Gastrocnemius medialis (tissue), 4 donors: Measurements from ENCODE around the gene KAZN. TPM values are rescaled to one million over a fixed set of nuclear protein-coding genes. Genes with fewer than 3 reads are reported as not detected.
A peak's percentile ranks its signal among the peaks of the same experiment; 100 is the strongest.

ENCODE experiments used
- ATAC-seq, 2 donors: fragments of 150-250 bp; one replicate each; pipeline ENCODE4 v1.9.1; 2016
- DNase-seq, 2 donors: peaks; one replicate each; pipeline ENCODE4 v3.0.0-alpha.2; 2019
- H3K27ac ChIP-seq, 4 donors: fragments of 200-600 bp; sonication (generic); 1 replicate in 1 of 4; 2 replicates in 3 of 4; pipeline ENCODE4 v1.5.1; 2016 to 2018; ENCODE audit warnings: mild to moderate bottlenecking in 2 of 4, moderate library complexity in 1 of 4
- H3K27me3 ChIP-seq, 3 donors: fragments of 200-600 bp; sonication (generic) in 2 of 3; 1 replicate in 1 of 3; 2 replicates in 2 of 3; pipeline versions ENCODE4 v1.5.1 to v1.6.0; 2016 to 2019; ENCODE audit warnings: mild to moderate bottlenecking in 1 of 3, moderate library complexity in 1 of 3
- H3K36me3 ChIP-seq, 2 donors: fragments of 200-600 bp; sonication (generic) in 1 of 2; one replicate each; pipeline ENCODE4 v1.5.1; 2017 to 2018
- H3K4me1 ChIP-seq, 2 donors: fragments of 200-600 bp; sonication (generic) in 1 of 2; one replicate each; pipeline ENCODE4 v1.5.1; 2016 to 2017; ENCODE audit warnings: mild to moderate bottlenecking in 2 of 2
- H3K4me3 ChIP-seq, 4 donors: fragments of 200-600 bp; sonication (generic) in 3 of 4; 1 replicate in 1 of 4; 2 replicates in 3 of 4; pipeline ENCODE4 v1.5.1; 2016 to 2019; ENCODE audit warnings: mild to moderate bottlenecking in 2 of 4
- H3K9me3 ChIP-seq, 3 donors: fragments of 200-600 bp; sonication (generic) in 2 of 3; 1 replicate in 1 of 3; 2 replicates in 2 of 3; pipeline ENCODE4 v1.5.1; 2016 to 2019
- CTCF ChIP-seq, 5 experiments: fragments of 450-650 bp in 3 of 5; fragments of 200-600 bp in 2 of 5; sonication (generic) in 2 of 5; IDR thresholded peaks in 4 of 5; conservative IDR thresholded peaks in 1 of 5; 1 replicate in 4 of 5; 2 replicates in 1 of 5; pipeline ENCODE4 v1.5.1; 2016 to 2019; ENCODE audit warnings: antibody characterized with exemption in 5 of 5, mild to moderate bottlenecking in 3 of 5, moderate library complexity in 3 of 5
- POLR2A ChIP-seq, 2 donors: fragments of 450-650 bp; IDR thresholded peaks; one replicate each; pipeline ENCODE4 v1.6.1; 2017; ENCODE audit warnings: antibody characterized with exemption in 2 of 2, mild to moderate bottlenecking in 2 of 2, moderate library complexity in 2 of 2
- in situ Hi-C, 4 donors: fragments of 200-750 bp; cut with MboI; loops; one replicate each; pipeline versions ENCODE4 v1.15.0 to v1.8.0; 2017; ENCODE audit warnings: low sequenced_read_pairs in 4 of 4
- intact Hi-C: fragments of 100-400 bp; cut with DNase I; formaldehyde crosslinking; loops from one replicate; pipeline ENCODE4 v1.15.1; 2023; ENCODE audit warnings: low total_unique reads
- total RNA-seq, 4 donors: library from RNA; depleted of rRNA; stranded (reverse); fragments of >200 nt; gene quantifications; one replicate each; pipeline versions ENCODE4 v1.1.0 to v1.2.3, GENCODE V29; 2016

KAZN gene
- total RNA-seq, 4 donors from 2014 or later, result 0.05 to 2.2 (median 1.00) TPM

DNA sequence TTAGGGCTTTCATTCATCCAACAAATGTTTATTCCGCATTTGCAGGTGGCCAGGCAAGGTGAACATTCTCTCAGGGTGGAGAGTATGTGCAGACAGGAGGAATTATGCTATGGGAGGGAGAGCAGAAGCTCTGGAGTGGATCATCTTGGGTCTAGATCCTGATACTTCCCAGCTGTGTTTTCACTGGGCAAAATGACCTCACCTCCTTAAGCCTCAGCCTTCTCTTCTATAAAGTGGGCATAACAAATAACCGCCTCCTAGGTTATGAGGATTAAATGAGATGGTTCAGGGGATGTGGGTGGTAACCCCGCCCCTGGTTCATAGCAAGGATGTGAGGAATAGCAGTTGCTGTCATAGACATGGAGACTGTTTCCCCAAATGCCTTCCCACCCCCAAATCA lies 553.4 kb downstream of the KAZN start:
- in situ Hi-C loops (loop anchor here in 2 of 4 donors (5.0 to 10.0 kb wide), 2 partner anchors 120 to 123 kb away; no protein-coding TSS in a partner anchor), intact Hi-C loops (loop anchor here (2.0 to 10.0 kb wide), 2 partner anchors 121 to 153 kb away; no protein-coding TSS in a partner anchor)
- H3K4me3 ChIP-seq, result no peak overlapping the region
- ATAC-seq (no peak), DNase-seq (no peak)
- H3K27me3 ChIP-seq, result peaks cover 7 to 29% (median 22%) of the 10 kb centered on the region in 3 donors
- H3K4me1 ChIP-seq, result peaks cover 0 to 14% of the 10 kb centered on the region in 2 donors
- no peaks in the 10 kb centered on the region for H3K9me3 ChIP-seq
- H3K27ac ChIP-seq, result no peak overlapping the region
- TF ChIP-seq CTCF (IDR thresholded peaks at IDR 0.05 in 4 of 5, conservative IDR thresholded peaks at IDR 0.05 in 1 of 5) (no peak), POLR2A (IDR thresholded peaks at IDR 0.05) (no peak)
- no peaks in the 10 kb centered on the region for H3K36me3 ChIP-seq

- Histone ChIP-seq H3K4me3 (peak overlapping the region; percentile 56 to 60 (median 58)), H3K27me3 (peaks cover 7 to 29% (median 22%) of the 10 kb centered on the region in 3 donors), H3K4me1 (peaks cover 0 to 14% of the 10 kb centered on the region in 2 donors), H3K9me3 (no peaks in the 10 kb centered on the region), H3K36me3 (no peaks in the 10 kb centered on the region), H3K27ac (peak overlapping the region; percentile 33 to 51 (median 40))
- DNase-seq, result peak; percentile 21 to 31
- peak in 1 of 2 donors; percentile 30 for ATAC-seq
- intact Hi-C loops, result loop anchor here (2.0 to 10.0 kb wide), 2 partner anchors 120 to 152 kb away; no protein-coding TSS in a partner anchor
- peak in 4 of 5 experiments; percentile 22 to 49 (median 36) for TF ChIP-seq CTCF (IDR thresholded peaks at IDR 0.05 in 4 of 5, conservative IDR thresholded peaks at IDR 0.05 in 1 of 5)
- TF ChIP-seq POLR2A (IDR thresholded peaks at IDR 0.05), result peak in 1 of 2 donors; percentile 35
- in situ Hi-C loops, result loop anchor here in 2 of 4 donors (5.0 to 10.0 kb wide), 2 partner anchors 120 to 122 kb away; no protein-coding TSS in a partner anchor
These were observed 554.1 kb downstream of the KAZN start for GRCh38 chr1:15152318-15153183.

DNA sequence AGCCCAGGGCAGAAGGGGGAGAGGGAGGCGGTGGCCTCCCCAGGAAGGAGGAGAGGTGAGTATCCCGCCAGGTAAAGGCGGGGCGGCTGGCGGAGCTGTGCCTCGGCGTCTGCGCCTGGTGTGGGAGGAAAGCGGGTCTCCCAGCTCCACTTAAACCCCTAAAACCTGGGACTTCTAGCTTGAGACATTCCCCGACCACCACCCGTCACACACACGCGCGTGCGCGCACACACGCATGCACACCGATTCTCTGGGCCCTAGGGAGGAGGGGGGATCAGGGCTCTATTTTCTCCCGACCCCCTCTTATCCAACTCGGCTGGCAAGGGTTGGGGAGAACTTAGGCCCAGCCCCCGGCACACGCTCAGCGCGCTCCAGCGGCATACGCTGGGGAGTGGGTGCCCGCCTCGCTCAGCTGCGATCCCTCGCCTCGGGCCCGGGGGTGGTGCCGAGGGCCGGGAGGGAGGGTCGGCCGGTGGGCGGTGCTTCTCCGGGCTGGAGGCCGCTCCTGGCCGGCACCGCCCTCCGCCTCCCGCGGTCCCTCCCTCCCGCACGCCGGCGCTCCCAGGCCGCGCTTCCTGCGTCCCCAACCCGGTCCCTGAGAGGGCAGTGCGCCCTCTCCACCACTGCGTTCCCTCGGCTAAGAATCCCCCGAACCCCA lies 554.8 kb downstream of the KAZN start, which contains the start of gene TMEM51:
TSS of gene TMEM51 (plus strand) at position 564 of the 658 bp plus-strand sequence. CDS start 61,341 bp downstream, outside the sequence.
- Histone ChIP-seq H3K27me3 (peaks cover 7 to 29% (median 22%) of the 10 kb centered on the region in 3 donors), H3K4me1 (peaks cover 0 to 14% of the 10 kb centered on the region in 2 donors), H3K4me3 (peak within 1 kb of the TSS; percentile 56 to 60 (median 58)), H3K27ac (peak within 1 kb of the TSS; percentile 33 to 51 (median 40)), H3K36me3 (no peaks in the 10 kb centered on the region), H3K9me3 (no peaks in the 10 kb centered on the region)
- intact Hi-C loops, result loop anchor here (2.0 to 10.0 kb wide), 2 partner anchors 119 to 151 kb away; no protein-coding TSS in a partner anchor
- TF ChIP-seq POLR2A (IDR thresholded peaks at IDR 0.05), result peak; percentile 21 to 34
- no peak for TF ChIP-seq CTCF (IDR thresholded peaks at IDR 0.05 in 4 of 5, conservative IDR thresholded peaks at IDR 0.05 in 1 of 5)
- in situ Hi-C loops, result loop anchor here in 2 of 4 donors (5.0 to 10.0 kb wide), 2 partner anchors 119 to 121 kb away; no protein-coding TSS in a partner anchor
- no peak for ATAC-seq
- no peak for DNase-seq

- no peaks in the 10 kb centered on the region for H3K36me3 ChIP-seq
- TF ChIP-seq POLR2A (IDR thresholded peaks at IDR 0.05), result no peak
- peak in 4 of 5 experiments; percentile 9 to 45 (median 39) for TF ChIP-seq CTCF (IDR thresholded peaks at IDR 0.05 in 4 of 5, conservative IDR thresholded peaks at IDR 0.05 in 1 of 5)
- H3K9me3 ChIP-seq, result no peaks in the 10 kb centered on the region
- intact Hi-C loops (loop anchor here (2.0 to 10.0 kb wide), 2 partner anchors 119 to 151 kb away; no protein-coding TSS in a partner anchor), in situ Hi-C loops (loop anchor here in 2 of 4 donors (5.0 to 10.0 kb wide), 2 partner anchors 118 to 121 kb away; no protein-coding TSS in a partner anchor)
- peaks cover 0 to 14% of the 10 kb centered on the region in 2 donors for H3K4me1 ChIP-seq
- H3K27me3 ChIP-seq, result peaks cover 7 to 29% (median 22%) of the 10 kb centered on the region in 3 donors
- peak overlapping the region in 2 of 4 donors; percentile 43 to 51 for H3K27ac ChIP-seq
- DNase-seq (no peak), ATAC-seq (no peak)
- H3K4me3 ChIP-seq, result peak overlapping the region; percentile 56 to 60 (median 58)
These were observed 555.5 kb downstream of the KAZN start for GRCh38 chr1:15153842-15154479.
